ENCODE data around the gene HP1BP3.

GRCh38 chr1:20728371-20729154 lies 58.5 kb downstream of the HP1BP3 start:
- no peak for TF ChIP-seq CTCF (IDR thresholded peaks at IDR 0.05 in 8 of 11, conservative IDR thresholded peaks at IDR 0.05 in 3 of 11)
- no peak for TF ChIP-seq POLR2A (IDR thresholded peaks at IDR 0.05)
- TF ChIP-seq POLR2AphosphoS5 (IDR thresholded peaks at IDR 0.05) = no peak
